Fibroblast of skin of left quadriceps (primary cell): ENCODE data around the gene GUCY1A2.
A peak's percentile ranks its signal among the peaks of the same experiment; 100 is the strongest.
"Not testable (repeated sequence)": the region's sequence is repeated elsewhere in the genome, so short reads cannot be mapped to it uniquely, and the experiment has no call there.

Source experiments
- DNase-seq, 2 experiments: peaks; one replicate each; pipeline ENCODE4 v3.0.0-alpha.2; 2013; ENCODE audit warnings: low read depth in 2 of 2

GUCY1A2 gene

DNA sequence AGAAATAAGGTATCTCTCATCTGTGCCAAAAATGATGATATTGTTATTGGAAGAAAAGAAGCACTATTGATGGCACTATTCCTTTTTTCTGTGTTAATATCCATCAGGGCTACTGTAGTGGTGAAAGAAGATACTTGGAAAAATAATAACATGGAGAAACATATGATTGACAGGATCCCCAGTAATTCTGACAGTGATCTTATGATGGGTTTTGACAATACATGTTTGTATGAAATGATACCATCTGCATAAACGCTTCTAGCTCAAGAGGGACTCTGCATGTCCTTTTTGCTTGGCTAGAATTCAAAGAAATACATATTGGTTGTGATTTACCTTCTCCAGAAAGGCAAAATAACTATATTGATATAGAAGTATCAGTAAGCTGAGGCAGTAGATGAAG is 178.1 kb downstream of the GUCY1A2 start:
- no peak for DNase-seq

DNA sequence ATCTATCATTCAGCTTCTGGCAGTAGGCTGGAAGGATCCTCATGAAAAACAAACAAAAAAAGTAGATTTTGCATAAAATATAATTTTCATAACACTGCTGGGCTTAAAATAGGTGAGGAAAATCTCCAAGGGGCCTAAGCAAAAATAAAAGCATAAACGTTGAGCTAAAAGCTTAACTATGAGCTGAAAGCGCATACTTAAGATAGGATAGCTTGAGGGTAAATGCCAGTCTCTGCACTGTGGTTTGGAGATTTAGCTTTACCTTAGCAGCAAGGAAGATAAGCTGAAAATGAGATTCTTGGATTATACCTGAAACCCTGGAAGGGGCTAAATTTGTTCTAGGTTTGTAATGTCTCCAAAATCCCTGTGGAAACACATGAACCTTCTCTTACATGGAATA is 183.7 kb downstream of the GUCY1A2 start:
- DNase-seq: no peak

DNA sequence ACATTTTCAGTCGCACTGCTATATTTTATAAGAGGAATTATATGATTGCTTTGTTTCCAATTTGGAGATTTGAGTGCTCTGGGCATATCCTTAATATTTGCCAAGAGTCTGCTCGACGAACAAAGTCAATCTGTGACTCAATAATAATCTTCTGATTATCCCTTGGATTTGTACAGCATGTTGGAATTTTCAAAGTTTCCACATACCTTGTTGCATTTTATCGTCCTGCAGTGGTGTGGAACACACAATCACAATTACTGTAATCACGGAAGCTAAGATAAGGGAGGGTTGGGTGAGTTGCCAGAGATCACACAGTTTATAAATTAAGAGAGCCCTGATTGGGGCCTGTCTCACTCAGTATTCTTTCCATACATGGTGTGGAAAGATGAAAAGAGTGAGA is 189.3 kb downstream of the GUCY1A2 start:
- no peak for DNase-seq

DNA sequence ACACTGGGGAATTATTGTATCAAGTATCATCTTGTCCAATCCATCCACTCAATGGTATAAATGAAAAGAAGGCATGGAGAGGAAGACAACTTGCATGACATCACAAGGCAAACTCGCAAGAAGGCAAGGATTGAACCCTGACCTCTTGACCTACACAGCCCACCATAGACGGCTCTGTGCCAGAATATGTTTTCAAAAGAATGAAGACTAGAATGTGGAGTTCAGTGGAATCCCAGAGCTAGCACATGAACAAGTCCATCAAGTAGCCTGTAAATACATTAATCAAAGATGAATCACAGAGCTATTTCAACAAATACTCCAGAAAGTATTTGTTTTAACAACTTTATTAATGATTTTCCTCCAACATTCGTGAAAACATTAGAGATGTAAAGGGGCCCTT is 189.7 kb downstream of the GUCY1A2 start:
- no peak for DNase-seq

DNA sequence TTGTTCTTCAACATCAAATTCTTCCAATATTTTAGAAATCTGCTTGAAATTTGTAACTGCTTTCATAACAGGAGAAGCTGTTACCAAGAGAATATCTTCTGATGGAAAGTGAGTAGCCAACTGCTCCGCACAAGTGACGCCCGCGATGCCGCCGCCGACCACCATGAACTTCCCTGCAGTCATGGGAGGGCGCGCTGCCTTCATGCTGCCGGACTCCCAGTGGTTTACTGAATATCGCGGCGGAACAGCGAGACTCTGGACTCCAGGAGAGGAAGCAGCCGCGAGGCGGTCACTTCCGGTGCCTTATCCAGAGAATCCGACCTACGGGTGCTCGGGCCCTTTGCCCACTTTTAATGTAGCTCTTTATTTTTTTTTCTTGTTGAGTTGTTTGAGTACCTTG is 190.6 kb downstream of the GUCY1A2 start:
- DNase-seq: no peak

DNA sequence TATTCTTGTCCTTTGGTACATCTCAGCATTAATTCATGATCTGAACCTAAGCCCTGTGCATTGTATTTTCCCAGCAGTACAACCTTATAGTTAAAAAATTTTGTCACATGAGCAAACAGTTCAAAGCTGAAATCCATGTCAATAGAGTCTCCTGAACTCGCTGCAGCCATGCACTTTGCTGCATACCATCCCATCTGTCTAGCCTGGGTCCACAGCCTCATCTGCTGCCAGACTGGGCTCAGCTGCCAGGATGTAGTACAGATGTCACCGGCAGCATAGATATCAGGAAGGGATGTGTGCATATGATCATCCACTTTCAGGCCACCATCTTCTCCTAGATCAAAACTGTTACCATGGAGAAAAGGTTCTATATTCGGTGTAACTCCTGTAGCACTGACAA is 191.7 kb downstream of the GUCY1A2 start:
- DNase-seq: not testable (repeated sequence)

DNA sequence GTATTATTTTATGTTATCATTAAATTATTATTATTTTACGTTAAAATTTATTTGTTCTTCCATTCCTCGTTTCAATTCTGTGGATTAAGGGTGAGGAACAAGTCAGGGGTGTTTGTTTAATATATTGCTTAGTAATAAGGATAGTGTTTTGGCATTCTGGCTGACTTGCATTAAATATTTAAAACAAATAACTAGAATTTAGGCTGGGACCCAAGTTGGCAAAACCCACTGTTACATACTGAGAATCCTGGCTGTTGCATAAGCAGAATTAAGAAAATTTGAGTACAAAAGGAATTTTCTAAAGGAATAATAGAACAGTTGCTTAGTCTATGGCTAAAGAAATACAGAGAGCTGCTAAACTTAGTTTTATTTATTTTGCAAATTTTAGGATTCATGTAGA is 196.4 kb downstream of the GUCY1A2 start:
- no peak for DNase-seq

DNA sequence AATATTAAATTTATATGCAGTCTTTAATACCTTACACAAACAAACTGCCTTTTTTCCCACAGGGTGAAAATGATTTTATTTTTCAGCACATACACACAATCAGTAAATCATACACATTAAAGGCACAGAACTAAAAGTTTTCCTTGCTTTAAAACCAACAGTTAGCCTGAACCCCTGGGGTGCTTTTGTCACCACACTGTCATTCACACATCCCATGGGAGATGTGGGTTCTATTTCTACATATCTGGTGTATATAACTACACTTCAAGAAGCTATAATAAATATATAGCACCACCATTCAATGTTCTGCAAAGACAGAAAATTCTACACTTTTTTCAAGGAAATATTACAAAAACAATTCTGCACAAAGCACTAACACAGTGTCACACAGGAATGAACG is 197.0 kb downstream of the GUCY1A2 start:
- DNase-seq: no peak

DNA sequence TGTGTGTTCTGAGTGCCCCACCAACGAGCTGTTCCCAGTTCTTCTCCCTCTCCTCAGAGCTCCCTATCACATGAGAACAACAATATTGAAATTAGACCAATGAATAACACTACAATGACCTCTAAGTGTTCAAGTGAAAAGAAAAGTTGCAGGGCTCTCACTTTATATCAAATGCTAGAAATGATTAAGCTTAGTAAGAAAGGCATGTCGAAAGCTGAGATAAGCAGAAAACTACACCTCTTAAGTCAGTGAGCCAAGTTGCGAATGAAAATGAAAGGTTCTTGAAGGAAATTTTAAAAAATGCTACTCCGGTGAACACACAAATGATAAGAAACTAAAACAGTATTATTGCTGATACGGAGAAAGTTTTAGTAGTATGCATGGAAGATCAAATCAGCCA is 199.8 kb downstream of the GUCY1A2 start:
- no peak for DNase-seq

DNA sequence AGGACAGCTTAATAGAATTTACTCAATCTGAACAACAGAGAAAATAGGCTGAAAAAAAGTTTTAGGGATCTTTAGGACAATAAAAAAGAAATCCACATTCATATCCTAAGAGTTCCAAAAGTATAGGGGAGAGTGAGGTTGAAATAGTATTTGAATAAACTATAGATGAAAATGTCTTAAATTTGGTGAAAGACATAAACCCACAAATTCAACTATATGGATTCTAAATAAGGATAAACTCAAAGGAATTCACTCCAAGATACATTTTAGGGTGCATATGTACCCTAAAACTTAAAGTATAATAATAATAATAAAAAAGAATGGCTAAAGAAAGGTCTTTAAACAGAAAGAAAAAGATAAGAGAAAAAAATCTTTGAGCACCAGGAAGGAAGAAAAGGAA is 203.1 kb downstream of the GUCY1A2 start:
- DNase-seq: no peak

DNA sequence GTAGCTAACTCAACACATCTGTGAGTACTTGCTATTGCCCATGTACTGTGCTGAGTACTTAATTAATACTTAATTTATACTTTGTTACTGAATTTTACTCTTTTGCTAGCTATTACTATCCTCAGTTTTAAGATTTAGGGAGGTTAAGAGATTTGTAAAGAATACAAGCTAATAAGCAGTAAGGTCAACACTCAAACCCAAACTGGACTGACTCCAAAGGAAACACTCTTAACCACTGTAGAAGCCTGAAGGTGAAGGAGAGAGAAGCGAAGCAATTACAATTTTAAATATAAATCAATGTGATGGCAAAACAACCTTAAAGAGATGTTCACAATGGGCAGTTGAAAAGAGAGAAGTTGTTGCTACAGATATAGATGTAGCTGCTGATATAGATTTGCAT is 204.5 kb downstream of the GUCY1A2 start:
- DNase-seq: no peak

DNA sequence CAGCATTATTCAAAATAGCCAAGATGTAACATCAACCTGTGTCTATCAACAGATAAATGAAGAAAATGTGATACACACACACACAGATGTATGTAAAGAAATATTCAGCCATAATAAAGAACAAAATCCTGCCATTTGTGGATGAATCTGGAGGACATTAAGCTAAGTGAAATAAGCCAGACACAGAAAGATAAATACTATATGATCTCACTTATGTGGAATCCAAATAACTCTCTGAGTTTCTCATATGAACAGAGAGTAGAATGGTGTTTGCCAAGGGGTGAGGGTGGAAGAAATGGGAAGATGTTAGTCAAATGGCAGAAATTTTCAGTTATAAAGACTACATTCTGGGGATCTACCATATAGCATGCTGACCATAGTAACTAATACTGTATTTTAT is 224.2 kb downstream of the GUCY1A2 start:
- peak; percentile 20 to 27 for DNase-seq

DNA sequence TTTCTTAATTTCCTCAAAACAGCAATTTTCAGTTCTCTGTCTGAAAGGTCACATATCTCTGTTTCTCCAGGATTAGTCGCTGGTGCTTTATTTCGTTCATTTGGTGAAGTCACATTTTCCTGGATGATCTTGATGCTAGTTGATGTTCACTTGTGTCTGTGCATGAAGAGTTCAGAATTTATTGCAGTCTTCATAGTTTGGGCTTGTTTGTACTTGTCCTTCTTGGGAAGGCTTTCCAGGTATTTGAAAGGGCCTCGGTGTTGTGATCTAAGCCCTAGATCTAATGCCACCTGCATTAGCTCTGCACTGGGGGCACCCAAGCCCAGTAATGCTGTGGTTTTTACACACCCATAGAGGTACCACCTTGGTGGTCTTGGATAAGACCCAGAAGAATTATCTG is 228.9 kb downstream of the GUCY1A2 start:
- DNase-seq: no peak

DNA sequence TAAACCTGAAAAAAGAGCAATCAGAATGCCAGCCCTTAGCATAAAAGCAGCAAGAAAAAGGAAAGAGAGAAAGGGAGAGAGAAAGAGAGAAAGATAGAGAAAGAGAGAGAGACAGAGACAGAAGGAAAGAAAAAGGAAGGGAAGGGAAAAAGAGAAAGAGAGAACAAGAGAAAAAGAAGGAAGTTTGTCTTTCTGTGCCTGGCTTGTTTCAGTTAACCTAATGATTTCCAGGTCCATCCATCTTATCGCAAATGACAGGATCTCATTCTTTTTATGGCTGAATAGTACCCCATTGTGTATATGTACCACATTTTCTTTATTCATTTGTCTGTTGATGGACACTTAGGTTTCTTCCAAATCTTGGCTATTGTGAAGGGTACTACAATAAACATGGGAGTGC is 230.8 kb downstream of the GUCY1A2 start:
- no peak for DNase-seq

DNA sequence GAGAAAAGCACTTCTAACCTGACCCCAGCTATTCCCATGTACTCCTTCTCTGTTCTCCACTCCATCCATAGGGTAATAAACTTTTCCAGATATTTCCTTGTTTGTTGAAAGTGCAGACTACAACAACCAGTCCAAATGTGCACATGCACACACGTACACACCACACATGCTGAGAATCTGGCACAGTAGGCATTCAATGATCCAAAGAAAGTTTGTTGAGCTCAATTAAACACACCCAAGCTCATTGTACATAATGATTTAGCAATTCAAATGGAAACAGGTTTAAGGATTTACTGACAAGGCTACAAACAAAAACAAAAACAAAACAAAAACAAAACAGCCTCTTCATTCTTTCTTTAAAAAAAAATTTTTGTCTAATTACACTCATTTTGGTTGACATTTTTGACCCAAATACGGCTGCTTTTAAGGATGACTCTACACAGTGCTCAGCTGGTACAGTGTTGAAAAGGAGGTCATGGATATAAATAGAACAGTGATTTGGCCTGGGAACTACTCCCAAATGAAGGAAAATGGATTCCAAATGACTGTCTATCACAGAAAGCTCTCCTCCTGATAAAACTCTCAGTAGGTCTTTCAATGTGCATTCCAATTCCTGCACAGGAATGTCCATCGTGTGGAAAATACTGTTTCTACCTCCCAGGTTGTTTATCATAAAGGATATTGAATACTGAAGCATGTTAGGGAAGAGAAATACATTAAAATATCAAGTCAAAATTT is 232.2 kb downstream of the GUCY1A2 start:
- DNase-seq: no peak

DNA sequence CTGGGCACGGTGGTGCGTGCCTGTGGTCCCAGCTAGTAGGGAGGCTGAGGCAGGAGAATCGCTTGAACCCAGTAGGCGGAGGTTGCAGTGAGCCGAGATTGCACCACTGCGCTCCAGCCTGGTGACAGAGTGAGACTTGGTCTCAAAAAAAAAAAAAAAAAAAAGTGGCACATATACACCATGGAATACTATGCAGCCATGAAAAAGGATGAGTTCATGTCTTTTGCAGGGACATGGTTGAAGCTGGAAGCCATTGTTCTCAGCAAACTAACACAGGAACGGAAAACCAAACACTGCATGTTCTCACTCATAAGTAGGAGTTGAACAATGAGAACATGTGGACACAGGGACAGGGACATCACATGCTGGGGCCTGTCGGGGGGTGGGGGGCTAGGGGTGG is 241.0 kb downstream of the GUCY1A2 start:
- DNase-seq: not testable (repeated sequence)

DNA sequence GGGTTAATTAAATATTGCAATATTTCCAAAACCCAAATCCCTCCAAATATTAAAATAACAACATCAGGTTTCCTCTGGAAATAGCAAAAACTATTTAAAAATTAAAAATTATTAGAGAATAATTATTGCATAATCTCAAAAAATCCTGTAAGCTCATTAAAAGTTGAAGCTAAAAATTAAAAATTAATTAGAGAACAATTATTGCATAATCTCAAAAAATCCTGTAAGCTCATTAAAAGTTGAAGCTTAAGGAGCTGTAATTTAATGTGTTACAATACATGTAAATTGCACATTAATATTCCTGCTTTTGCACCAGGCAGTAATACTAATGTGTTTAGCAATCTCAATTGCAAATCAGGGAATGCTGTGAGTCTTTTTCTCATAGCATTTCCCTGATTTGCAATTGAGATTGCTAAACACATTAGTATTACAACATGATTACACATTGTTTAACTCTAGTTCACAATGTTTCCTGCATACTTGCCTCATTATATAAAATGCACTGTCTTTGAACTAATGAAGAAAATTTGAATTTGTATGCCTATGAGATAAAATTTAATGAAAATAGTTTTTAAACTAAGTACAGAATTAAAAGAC is 247.7 kb downstream of the GUCY1A2 start:
- DNase-seq: no peak

DNA sequence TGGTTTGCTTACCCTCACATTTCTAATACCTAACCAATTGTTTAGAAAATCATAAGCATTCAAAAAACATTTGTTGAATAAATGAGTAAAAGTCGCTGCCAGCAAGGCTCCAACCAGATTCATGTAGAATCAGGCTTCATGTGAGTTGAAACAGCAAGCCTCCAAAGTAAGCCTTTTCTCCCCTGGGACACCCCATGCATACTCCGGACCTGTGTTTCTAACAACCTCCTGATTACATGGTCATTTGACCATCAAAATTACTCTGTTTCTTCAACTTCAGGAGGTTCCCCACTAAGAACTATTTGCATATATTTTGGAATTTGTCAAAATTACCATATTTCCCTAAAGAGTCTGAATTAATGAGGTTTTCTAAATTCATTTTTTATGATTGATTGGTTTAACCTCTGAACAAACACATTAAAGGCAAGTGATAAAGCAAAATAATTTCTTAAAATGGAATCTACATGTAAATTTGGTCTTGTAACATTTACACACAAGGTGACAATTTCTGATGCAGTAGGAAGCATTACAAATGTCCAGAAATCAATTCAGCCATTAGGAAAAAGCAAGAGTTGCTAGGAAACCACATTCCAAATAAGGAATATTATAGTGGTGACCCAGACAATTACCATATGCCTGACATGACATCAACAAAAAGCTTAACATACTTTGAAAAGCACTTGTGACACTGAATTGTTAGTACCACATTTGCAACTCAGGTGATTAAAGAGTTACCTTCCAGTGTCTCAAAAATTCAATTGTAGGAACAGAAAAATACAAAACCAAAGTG is 252.6 kb downstream of the GUCY1A2 start:
- DNase-seq: no peak

DNA sequence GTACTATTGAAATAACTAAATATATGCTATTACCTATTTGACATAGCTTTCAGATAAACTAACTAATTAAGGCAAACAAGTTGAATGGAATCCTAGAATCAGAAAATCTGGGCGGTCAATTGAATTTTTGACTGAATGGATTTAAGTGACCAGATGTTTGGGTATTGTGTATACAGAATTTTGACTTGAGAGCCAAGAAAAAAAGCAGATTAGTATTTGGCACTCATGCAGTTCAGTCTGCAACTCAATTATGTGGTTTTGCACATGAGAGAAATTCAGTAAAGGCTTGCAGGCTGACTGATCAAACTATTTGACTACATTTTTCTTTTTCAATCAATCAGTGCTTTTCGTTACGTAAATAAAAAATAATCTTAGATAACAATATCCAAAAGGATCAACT is 254.8 kb downstream of the GUCY1A2 start:
- no peak for DNase-seq

DNA sequence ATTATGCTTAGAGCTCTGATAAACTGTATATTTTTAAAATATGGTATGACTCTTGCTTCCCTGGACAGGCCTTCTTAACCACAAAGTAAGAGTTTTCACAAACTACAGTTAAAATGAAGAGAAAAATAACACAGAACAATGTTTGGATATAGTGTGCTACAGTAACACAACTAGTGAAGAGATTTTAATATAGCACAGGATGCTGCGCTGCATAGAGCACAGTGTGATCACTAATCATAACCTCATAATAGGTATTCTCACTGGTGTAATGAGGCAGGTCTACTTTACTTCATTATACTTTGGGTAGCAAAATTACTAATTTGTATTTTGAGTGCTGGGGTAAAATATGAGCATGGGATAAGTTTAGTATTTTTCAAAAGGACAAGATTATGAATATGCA is 256.5 kb downstream of the GUCY1A2 start:
- no peak for DNase-seq

DNA sequence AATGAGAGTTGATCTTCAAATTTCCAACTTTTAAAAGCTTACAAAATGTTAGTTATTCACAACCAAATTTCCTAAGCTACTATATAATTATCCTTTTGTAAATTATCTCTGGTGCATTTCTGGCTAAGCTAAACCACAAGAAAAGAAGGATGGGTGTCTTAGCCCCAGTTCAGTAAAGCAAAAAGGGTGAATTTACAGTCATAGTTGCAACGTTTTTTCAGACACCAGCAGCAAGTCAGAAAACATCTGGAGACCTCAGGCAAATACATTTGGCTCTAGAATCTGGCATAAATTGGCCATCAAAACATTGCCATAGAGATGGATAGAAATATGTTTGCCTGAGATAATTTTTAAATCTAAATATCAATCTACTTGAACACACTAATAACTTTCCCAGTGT is 257.0 kb downstream of the GUCY1A2 start:
- no peak for DNase-seq

DNA sequence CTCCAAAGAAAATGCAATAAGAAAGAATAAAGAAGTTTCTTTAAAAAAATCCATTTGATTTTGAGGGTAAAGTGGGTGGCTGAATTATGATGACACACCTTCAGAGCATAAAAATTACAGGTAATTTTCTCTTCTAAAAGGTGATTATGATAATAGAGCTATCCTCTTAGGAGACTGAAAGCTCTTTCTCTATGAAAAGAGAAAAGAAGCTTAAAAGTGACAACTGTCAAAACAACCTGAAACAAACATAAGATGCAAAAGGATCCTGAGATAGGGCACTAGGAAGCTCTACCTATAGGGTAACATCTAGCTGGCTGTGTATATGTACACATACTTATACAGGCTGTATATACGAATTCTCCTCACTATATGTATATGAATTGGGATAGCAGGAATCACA is 270.2 kb downstream of the GUCY1A2 start:
- DNase-seq: no peak

DNA sequence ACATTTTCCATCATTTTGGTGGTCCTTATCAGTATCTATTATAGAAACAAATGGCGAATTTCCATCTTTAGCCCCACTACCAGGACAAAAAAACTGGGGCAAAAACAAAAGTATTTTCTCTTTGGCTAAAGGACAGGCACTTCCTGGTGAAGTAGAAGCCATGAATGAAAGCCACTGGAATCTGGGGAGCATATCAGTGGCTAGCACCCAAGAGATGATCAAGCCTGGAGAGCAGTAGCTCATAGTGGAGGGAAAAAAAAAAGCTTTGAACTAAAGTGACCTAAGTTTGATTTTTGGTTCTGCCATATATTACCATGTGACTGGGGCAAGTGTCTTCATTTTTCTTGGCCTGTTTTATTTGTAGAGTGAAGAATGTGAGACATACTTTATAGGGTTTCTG is 272.3 kb downstream of the GUCY1A2 start:
- peak; percentile 36 to 43 for DNase-seq
